GM12865 (cell line): ENCODE measurements around the gene TXNRD2.

Experiments used
- DNase-seq: peaks from one replicate; pipeline ENCODE4 v3.0.0; 2010; ENCODE audit warnings: low read depth
- H3K4me3 ChIP-seq: 2 replicates; pipeline ENCODE4 v1.5.1; 2011; ENCODE audit warnings: mild to moderate bottlenecking, low read depth, low read length, control low read depth
- CTCF ChIP-seq: IDR thresholded peaks from 2 replicates; pipeline ENCODE4 v1.5.1; 2011; ENCODE audit warnings: low read length, control low read depth, low read depth, inconsistent platforms; ENCODE audit not compliant: insufficient read depth; ENCODE audit errors: missing control alignments

TXNRD2 gene

GRCh38 chr22:19969141-19969928, 27.7 kb upstream of the TXNRD2 start:
- TF ChIP-seq CTCF, result no peak
- no peak overlapping the region for H3K4me3 ChIP-seq
- DNase-seq, result no peak

GRCh38 chr22:19968450-19968891, 26.9 kb upstream of the TXNRD2 start:
- no peak for DNase-seq
- no peak for TF ChIP-seq CTCF
- no peak overlapping the region for H3K4me3 ChIP-seq

GRCh38 chr22:19967850-19968449, 26.3 kb upstream of the TXNRD2 start:
- DNase-seq, result no peak
- no peak for TF ChIP-seq CTCF
- H3K4me3 ChIP-seq, result no peak overlapping the region

- DNase-seq, result no peak
- no peak for TF ChIP-seq CTCF
- H3K4me3 ChIP-seq, result no peak overlapping the region
Measured at GRCh38 chr22:19966908-19967750, 25.5 kb upstream of the TXNRD2 start.

- peak; percentile 27 for TF ChIP-seq CTCF
- H3K4me3 ChIP-seq, result no peak overlapping the region
- DNase-seq, result no peak
Measured at GRCh38 chr22:19965771-19966709, 24.4 kb upstream of the TXNRD2 start.
